HCT116 (cell line): ENCODE measurements around the gene KRTDAP. TPM values are rescaled to one million over a fixed set of nuclear protein-coding genes. Genes with fewer than 3 reads are reported as not detected.

Experiments used
- ATAC-seq: fragments of 200-7000 bp; cut with Tn5 transposase; 2 replicates; pipeline ENCODE4 v1.9.1; 2020; ENCODE audit warnings: mild to moderate bottlenecking, moderate library complexity
- BruUV-seq: library from RNA; stranded (reverse); fragments of 400-500 nt; replicated peaks from 2 replicates; lab custom pipeline; 2021; lab: Mats Ljungman, UMichigan
- CTCF ChIA-PET: fragments of 300-600 bp; sonication (Branson Sonifier 250); formaldehyde crosslinking; loops from one replicate; lab custom pipeline; 2021; ENCODE audit warnings: antibody characterized with exemption; lab: Charles Lee
- POLR2A ChIA-PET: fragments of 300-600, 350-600 bp; sonication (Branson Sonifier 250); formaldehyde crosslinking; loops from one replicate; lab custom pipeline; 2021; ENCODE audit warnings: antibody characterized with exemption; lab: Charles Lee
- RAD21 ChIA-PET, 2 experiments: fragments of 300-600 bp; sonication (Branson Sonifier 250); formaldehyde crosslinking; loops; one replicate each; lab custom pipeline; 2023; ENCODE audit warnings: low total read pairs in 2 of 2; ENCODE audit not compliant: uncharacterized antibody in 2 of 2, unreplicated experiment in 2 of 2, low non-redundant PET in 1 of 2; lab: Charles Lee
- DNase-seq: peaks from one replicate; pipeline ENCODE4 v3.0.0-alpha.2; 2010; ENCODE audit warnings: low read depth, low spot score
- H2AFZ ChIP-seq: fragments of 200-600 bp; shearing (Covaris generic), sonication (generic); 2 replicates; pipeline ENCODE4 v1.6.1; 2017; ENCODE audit warnings: low read depth, mixed run types, mixed read lengths, antibody characterized with exemption, low read length; ENCODE audit not compliant: poor library complexity, severe bottlenecking
- H3K27ac ChIP-seq: 2 replicates; pipeline ENCODE4 v1.5.1; 2012; ENCODE audit warnings: low read depth, low read length
- H3K27me3 ChIP-seq: fragments of 200-600 bp; sonication (generic); 2 replicates; pipeline ENCODE4 v1.6.1; 2016; ENCODE audit warnings: mixed run types, low read length, mixed read lengths; ENCODE audit not compliant: insufficient read depth
- H3K36me3 ChIP-seq, 2 experiments: fragments of 200-500 bp in 1 of 2; fragments of 200-600 bp in 1 of 2; sonication (Bioruptor generic) in 1 of 2; sonication (generic) in 1 of 2; 2 replicates each; pipeline versions ENCODE4 v1.5.1 to v1.6.1; 2014 to 2016; ENCODE audit warnings: low read length in 2 of 2, inconsistent platforms in 1 of 2, mixed read lengths in 1 of 2, mixed run types in 1 of 2; ENCODE audit not compliant: insufficient read depth in 2 of 2, control insufficient read depth in 1 of 2
- H3K4me1 ChIP-seq, 2 experiments: fragments of 200-600 bp in 1 of 2; sonication (generic) in 1 of 2; 2 replicates each; pipeline versions ENCODE4 v1.5.1 to v1.6.1; 2012 to 2017; ENCODE audit warnings: low read length in 2 of 2, inconsistent platforms in 1 of 2, mild to moderate bottlenecking in 1 of 2, mixed read lengths in 1 of 2, mixed run types in 1 of 2, moderate library complexity in 1 of 2; ENCODE audit not compliant: insufficient read depth in 2 of 2, control insufficient read depth in 1 of 2
- H3K4me2 ChIP-seq: fragments of 200-600 bp; sonication (generic); 2 replicates; pipeline ENCODE4 v1.6.1; 2017; ENCODE audit warnings: mixed run types, low read length, mixed read lengths
- H3K4me3 ChIP-seq, 2 experiments: fragments of 200-600 bp in 1 of 2; sonication (generic) in 1 of 2; replicated peaks in 1 of 2; 2 replicates each; pipeline ENCODE4 v1.5.1; 2011 to 2016; ENCODE audit warnings: low read length in 2 of 2, control low read depth in 1 of 2, low read depth in 1 of 2, mild to moderate bottlenecking in 1 of 2, mixed read lengths in 1 of 2, mixed run types in 1 of 2
- H3K79me2 ChIP-seq: fragments of 200-600 bp; sonication (generic); 2 replicates; pipeline ENCODE4 v1.6.1; 2017; ENCODE audit warnings: mild to moderate bottlenecking, mixed run types, low read length, moderate library complexity, mixed read lengths; ENCODE audit not compliant: insufficient read depth
- H3K9ac ChIP-seq: fragments of 200-600 bp; sonication (generic); 2 replicates; pipeline ENCODE4 v1.6.1; 2016; ENCODE audit warnings: low read length, mixed read lengths
- H3K9me2 ChIP-seq: fragments of 200-600 bp; sonication (generic), shearing (Covaris generic); 2 replicates; pipeline ENCODE4 v1.6.1; 2017; ENCODE audit warnings: mixed run types, mild to moderate bottlenecking, moderate library complexity; ENCODE audit not compliant: insufficient read depth
- H3K9me3 ChIP-seq, 2 experiments: fragments of 200-500 bp in 1 of 2; fragments of 200-600 bp in 1 of 2; sonication (Bioruptor generic) in 1 of 2; sonication (generic) in 1 of 2; 2 replicates each; pipeline ENCODE4 v1.6.1; 2014 to 2017; ENCODE audit warnings: low read length in 2 of 2, mixed read lengths in 2 of 2, inconsistent platforms in 1 of 2, low read depth in 1 of 2, mild to moderate bottlenecking in 1 of 2, mixed run types in 1 of 2, moderate library complexity in 1 of 2; ENCODE audit not compliant: control insufficient read depth in 1 of 2, insufficient read depth in 1 of 2
- H4K20me1 ChIP-seq: fragments of 200-600 bp; sonication (generic), shearing (Covaris generic); 2 replicates; pipeline ENCODE4 v1.6.1; 2017; ENCODE audit warnings: mixed run types, mild to moderate bottlenecking, moderate library complexity; ENCODE audit not compliant: insufficient read depth
- EGR1 ChIP-seq: IDR thresholded peaks from 2 replicates; pipeline ENCODE4 v1.6.1; 2012; ENCODE audit warnings: low read depth
- EZH2phosphoT487 ChIP-seq: fragments of 200-600 bp; IDR thresholded peaks from 2 replicates; pipeline ENCODE4 v1.6.1; 2018; ENCODE audit warnings: antibody characterized with exemption, borderline replicate concordance
- FOSL1 ChIP-seq: IDR thresholded peaks from 2 replicates; pipeline ENCODE4 v1.6.1; 2012; ENCODE audit warnings: low read depth
- JUND ChIP-seq: IDR thresholded peaks from 2 replicates; pipeline ENCODE4 v1.6.1; 2012
- POLR2A ChIP-seq: IDR thresholded peaks from 2 replicates; pipeline ENCODE4 v1.7.0; 2011; ENCODE audit warnings: borderline replicate concordance; ENCODE audit not compliant: insufficient read depth, insufficient read length; ENCODE audit errors: extremely low read depth
- RAD21 ChIP-seq: IDR thresholded peaks from 2 replicates; pipeline ENCODE4 v1.6.1; 2012; ENCODE audit warnings: low read depth, mild to moderate bottlenecking
- SRF ChIP-seq: IDR thresholded peaks from 2 replicates; pipeline ENCODE4 v1.6.1; 2012; ENCODE audit warnings: low read depth
- YY1 ChIP-seq: IDR thresholded peaks from 2 replicates; pipeline ENCODE4 v1.6.1; 2011; ENCODE audit warnings: low read length, low read depth, moderate library complexity, mild to moderate bottlenecking; ENCODE audit not compliant: insufficient replicate concordance; ENCODE audit errors: extremely low read depth
- intact Hi-C: fragments of 100-400 bp; cut with micrococcal nuclease; formaldehyde crosslinking; loops from 2 replicates; pipeline ENCODE4 v1.10.0; 2022
- total RNA-seq: library from RNA; stranded (reverse); gene quantifications from one replicate; pipeline ENCODE4 v1.2.1, GENCODE V29; 2021; ENCODE audit not compliant: unreplicated experiment
- TF ChIP-seq, protein P1 (sequence below): IDR thresholded peaks from 2 replicates; pipeline ENCODE4 v1.6.1; 2012

The KRTDAP gene
- total RNA-seq, 1 experiment from 2014 or later, result 0.74 TPM

GRCh38 chr19:35518313-35518712 lies 28.0 kb upstream of the KRTDAP start:
- peak overlapping the region; percentile 57 for H3K4me2 ChIP-seq
- peaks cover 17 to 43% of the 10 kb centered on the region in 2 experiments for H3K4me1 ChIP-seq
- ChIA-PET RAD21 (no interaction called here), CTCF (no interaction called here), POLR2A (interaction anchor here (3.9 kb wide), 1 partner anchor 9 kb away, joined by 22 read pairs; no protein-coding TSS in a partner anchor)
- no peaks in the 10 kb centered on the region for H3K9me2 ChIP-seq
- H3K27me3 ChIP-seq, result no peaks in the 10 kb centered on the region
- no peak overlapping the region for H2AFZ ChIP-seq
- ATAC-seq (no peak; the same call in 1 of the 2 replicates), DNase-seq (peak; percentile 19)
- intact Hi-C loops, result no loop called here
- H3K27ac ChIP-seq, result no peak overlapping the region
- H3K9ac ChIP-seq, result no peak overlapping the region
- no TSS peak for BruUV-seq
- no peaks in the 10 kb centered on the region for H3K79me2 ChIP-seq
- H4K20me1 ChIP-seq, result no peaks in the 10 kb centered on the region
- no peaks in the 10 kb centered on the region for H3K9me3 ChIP-seq
- TF ChIP-seq POLR2A (no peak), SRF (no peak), FOSL1 (no peak), RAD21 (no peak), EGR1 (no peak), YY1 (no peak), EZH2phosphoT487 (no peak), JUND (no peak)
- TF ChIP-seq, protein P1, sequence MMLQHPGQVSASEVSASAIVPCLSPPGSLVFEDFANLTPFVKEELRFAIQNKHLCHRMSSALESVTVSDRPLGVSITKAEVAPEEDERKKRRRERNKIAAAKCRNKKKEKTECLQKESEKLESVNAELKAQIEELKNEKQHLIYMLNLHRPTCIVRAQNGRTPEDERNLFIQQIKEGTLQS, result no peak
- no peak overlapping the region for H3K4me3 ChIP-seq
- no peaks in the 10 kb centered on the region for H3K36me3 ChIP-seq

- ChIA-PET POLR2A (no interaction called here), RAD21 (no interaction called here), CTCF (no interaction called here)
- no peak overlapping the region for H3K27ac ChIP-seq
- H4K20me1 ChIP-seq, result no peaks in the 10 kb centered on the region
- no peak overlapping the region for H3K4me2 ChIP-seq
- no TSS peak for BruUV-seq
- no peaks in the 10 kb centered on the region for H3K79me2 ChIP-seq
- peaks cover 19 to 46% of the 10 kb centered on the region in 2 experiments for H3K4me1 ChIP-seq
- H3K36me3 ChIP-seq, result no peaks in the 10 kb centered on the region
- TF ChIP-seq SRF (no peak), JUND (no peak), FOSL1 (no peak)
- TF ChIP-seq, protein P1, result no peak
- intact Hi-C loops, result no loop called here
- no peak overlapping the region for H2AFZ ChIP-seq
- no peak for ATAC-seq
- no peaks in the 10 kb centered on the region for H3K9me2 ChIP-seq
- H3K9ac ChIP-seq, result no peak overlapping the region
- no peaks in the 10 kb centered on the region for H3K9me3 ChIP-seq
- no peak overlapping the region for H3K4me3 ChIP-seq
- no peak for DNase-seq
- no peaks in the 10 kb centered on the region for H3K27me3 ChIP-seq
Observed at GRCh38 chr19:35517342-35517741, 27.1 kb upstream of the KRTDAP start.
